Measurements from ENCODE around the gene SLC1A2.

- TF ChIP-seq, protein P1, sequence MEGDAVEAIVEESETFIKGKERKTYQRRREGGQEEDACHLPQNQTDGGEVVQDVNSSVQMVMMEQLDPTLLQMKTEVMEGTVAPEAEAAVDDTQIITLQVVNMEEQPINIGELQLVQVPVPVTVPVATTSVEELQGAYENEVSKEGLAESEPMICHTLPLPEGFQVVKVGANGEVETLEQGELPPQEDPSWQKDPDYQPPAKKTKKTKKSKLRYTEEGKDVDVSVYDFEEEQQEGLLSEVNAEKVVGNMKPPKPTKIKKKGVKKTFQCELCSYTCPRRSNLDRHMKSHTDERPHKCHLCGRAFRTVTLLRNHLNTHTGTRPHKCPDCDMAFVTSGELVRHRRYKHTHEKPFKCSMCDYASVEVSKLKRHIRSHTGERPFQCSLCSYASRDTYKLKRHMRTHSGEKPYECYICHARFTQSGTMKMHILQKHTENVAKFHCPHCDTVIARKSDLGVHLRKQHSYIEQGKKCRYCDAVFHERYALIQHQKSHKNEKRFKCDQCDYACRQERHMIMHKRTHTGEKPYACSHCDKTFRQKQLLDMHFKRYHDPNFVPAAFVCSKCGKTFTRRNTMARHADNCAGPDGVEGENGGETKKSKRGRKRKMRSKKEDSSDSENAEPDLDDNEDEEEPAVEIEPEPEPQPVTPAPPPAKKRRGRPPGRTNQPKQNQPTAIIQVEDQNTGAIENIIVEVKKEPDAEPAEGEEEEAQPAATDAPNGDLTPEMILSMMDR (IDR thresholded peaks at IDR 0.05), result no peak
- no peak for TF ChIP-seq POLR2A (IDR thresholded peaks at IDR 0.05)
These were observed 207.4 kb downstream of the SLC1A2 start for GRCh38 chr11:35211952-35212351.
